Activated T-helper 9 cell treated with anti-CD3 and anti-CD28 coated beads, Interleukin-2, amount 50 U/mL, for 16 hours (primary cell): ENCODE data around the gene HAUS5.

Experiments used
- DNase-seq: peaks from one replicate; pipeline ENCODE4 v3.0.0-alpha.2; 2020; ENCODE audit warnings: low read depth

The HAUS5 gene

DNA sequence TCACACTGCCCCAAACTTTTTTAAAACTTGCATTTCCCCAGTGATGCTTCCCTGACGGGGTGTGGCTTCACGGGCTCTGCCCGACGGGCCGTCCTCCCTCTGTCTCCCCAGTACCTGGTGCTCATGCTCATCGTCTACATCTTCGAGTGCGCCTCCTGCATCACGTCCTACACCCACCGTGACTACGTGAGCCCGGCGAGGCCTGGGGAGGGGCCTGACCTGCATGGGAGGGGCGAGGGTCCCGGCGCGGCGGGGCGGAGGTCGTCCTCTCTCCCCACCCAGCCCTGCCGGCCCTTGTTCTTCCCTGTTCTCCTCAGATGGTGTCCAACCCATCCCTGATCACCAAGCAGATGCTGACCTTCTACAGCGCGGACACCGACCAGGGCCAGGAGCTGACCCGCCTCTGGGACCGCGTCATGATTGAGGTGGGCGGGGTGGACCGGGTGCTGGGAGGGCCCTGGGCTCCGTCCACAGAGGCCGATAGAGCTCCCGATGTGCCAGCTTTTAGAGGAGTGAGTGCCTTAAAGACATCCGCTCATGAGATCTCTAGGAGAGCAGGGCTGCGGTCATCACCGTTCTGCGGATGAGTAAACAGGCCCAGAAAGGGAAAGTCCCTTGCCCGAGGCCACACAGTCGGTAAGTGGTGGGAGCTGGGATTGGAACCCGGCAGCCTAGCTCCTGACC lies 60.7 kb downstream of the HAUS5 start:
- peak; percentile 26 for DNase-seq
